H1 (cell line): ENCODE measurements around the gene MT4. TPM values are rescaled to one million over a fixed set of nuclear protein-coding genes. Genes with fewer than 3 reads are reported as not detected.
A peak's percentile ranks its signal among the peaks of the same experiment; 100 is the strongest.

ENCODE experiments used
- CTCF ChIA-PET: fragments of 300-600 bp; sonication (Branson Sonifier 250); formaldehyde crosslinking; loops from one replicate; lab custom pipeline; 2021; ENCODE audit not compliant: partially characterized antibody; lab: Charles Lee
- POLR2A ChIA-PET: fragments of 300-600 bp; sonication (Branson Sonifier 250); formaldehyde crosslinking; loops from one replicate; lab custom pipeline; 2021; ENCODE audit warnings: inconsistent platforms; ENCODE audit not compliant: partially characterized antibody; lab: Charles Lee
- DNase-seq, 2 experiments: peaks; one replicate each; pipeline versions ENCODE4 v3.0.0 to v3.0.0-alpha.2; 2010 to 2022; ENCODE audit warnings: low spot score in 2 of 2, low read depth in 1 of 2, mixed read lengths in 1 of 2
- FAIRE-seq: peaks from 2 replicates; lab custom pipeline; 2011; peaks lifted over from hg19 to GRCh38; lab: Jason Lieb, UNC
- H2AFZ ChIP-seq: 2 replicates; pipeline ENCODE4 v1.8.1; 2012; ENCODE audit warnings: low read length, inconsistent platforms
- H2AK5ac ChIP-seq: 2 replicates; pipeline ENCODE4 v1.6.1; 2013; ENCODE audit warnings: low read depth, low read length
- H2BK120ac ChIP-seq: replicated peaks from 2 replicates; pipeline ENCODE3; 2013; ENCODE audit warnings: low read depth, low read length, inconsistent platforms
- H2BK12ac ChIP-seq: 2 replicates; pipeline ENCODE4 v1.6.1; 2013; ENCODE audit warnings: low read depth, low read length
- H2BK15ac ChIP-seq: 2 replicates; pipeline ENCODE4 v1.6.1; 2013; ENCODE audit warnings: low read length
- H2BK20ac ChIP-seq: 2 replicates; pipeline ENCODE4 v1.6.1; 2013; ENCODE audit warnings: low read length
- H2BK5ac ChIP-seq: 2 replicates; pipeline ENCODE4 v1.6.1; 2013; ENCODE audit warnings: low read depth, low read length
- H3K14ac ChIP-seq: 2 replicates; pipeline ENCODE4 v1.6.1; 2013; ENCODE audit warnings: inconsistent platforms; ENCODE audit not compliant: insufficient read length
- H3K18ac ChIP-seq: 2 replicates; pipeline ENCODE4 v1.6.1; 2013; ENCODE audit warnings: low read length; ENCODE audit errors: extremely low read depth
- H3K23ac ChIP-seq: 2 replicates; pipeline ENCODE4 v1.6.1; 2013; ENCODE audit warnings: inconsistent platforms; ENCODE audit not compliant: insufficient read length
- H3K23me2 ChIP-seq: 2 replicates; pipeline ENCODE4 v1.6.1; 2013; ENCODE audit warnings: low read depth, low read length
- H3K27ac ChIP-seq: 2 replicates; pipeline ENCODE4 v1.6.1; 2011; ENCODE audit warnings: low read depth, low read length, inconsistent platforms
- H3K27me3 ChIP-seq, 4 experiments: replicated peaks in 1 of 4; 1 replicate in 1 of 4; 2 replicates in 3 of 4; pipeline versions ENCODE4 v1.6.1 to v1.8.1; 2011 to 2013; ENCODE audit warnings: low read length in 3 of 4, mild to moderate bottlenecking in 3 of 4, inconsistent platforms in 2 of 4, mixed read lengths in 2 of 4, moderate library complexity in 1 of 4; ENCODE audit not compliant: control insufficient read depth in 3 of 4, insufficient read depth in 3 of 4; ENCODE audit errors: extremely low read depth in 1 of 4
- H3K36me3 ChIP-seq, 4 experiments: 2 replicates each; pipeline versions ENCODE4 v1.6.1 to v1.8.1; 2011 to 2013; ENCODE audit warnings: mild to moderate bottlenecking in 4 of 4, low read length in 3 of 4, moderate library complexity in 2 of 4, control low read depth in 1 of 4, inconsistent platforms in 1 of 4; ENCODE audit not compliant: insufficient read depth in 4 of 4, control insufficient read depth in 2 of 4
- H3K4ac ChIP-seq: replicated peaks from 2 replicates; pipeline ENCODE3; 2013; ENCODE audit warnings: low read length, low read depth, mixed read lengths, inconsistent platforms; ENCODE audit not compliant: insufficient read length
- H3K4me1 ChIP-seq, 4 experiments: replicated peaks in 1 of 4; 1 replicate in 1 of 4; 2 replicates in 3 of 4; pipeline versions ENCODE4 v1.6.1 to v1.8.1; 2011 to 2013; ENCODE audit warnings: low read length in 3 of 4, inconsistent platforms in 2 of 4, mixed read lengths in 1 of 4; ENCODE audit not compliant: insufficient read depth in 4 of 4, control insufficient read depth in 3 of 4
- H3K4me2 ChIP-seq, 2 experiments: 2 replicates each; pipeline versions ENCODE4 v1.6.1 to v1.8.1; 2011 to 2013; ENCODE audit warnings: low read depth in 2 of 2, low read length in 2 of 2, control low read depth in 1 of 2, inconsistent platforms in 1 of 2, mild to moderate bottlenecking in 1 of 2; ENCODE audit not compliant: insufficient read depth in 1 of 2
- H3K4me3 ChIP-seq, 4 experiments: fragments of 200-600, 300-600 bp in 1 of 4; sonication (generic), shearing (Covaris generic), sonication (Bioruptor Twin) in 1 of 4; 2 replicates each; pipeline versions ENCODE4 v1.5.1 to v1.8.1; 2011 to 2016; ENCODE audit warnings: low read length in 4 of 4, low read depth in 3 of 4, control low read depth in 2 of 4, inconsistent platforms in 2 of 4, mild to moderate bottlenecking in 2 of 4, mixed read lengths in 1 of 4, moderate library complexity in 1 of 4; ENCODE audit not compliant: insufficient read depth in 2 of 4; ENCODE audit errors: extremely low read depth in 1 of 4
- H3K56ac ChIP-seq: replicated peaks from 2 replicates; pipeline ENCODE3; 2013; ENCODE audit warnings: low read depth, mild to moderate bottlenecking, mixed read lengths, low read length, inconsistent platforms; ENCODE audit not compliant: insufficient read length
- H3K79me1 ChIP-seq: 2 replicates; pipeline ENCODE4 v1.6.1; 2013; ENCODE audit warnings: low read depth, low read length, control low read depth
- H3K79me2 ChIP-seq, 2 experiments: 2 replicates each; pipeline versions ENCODE4 v1.6.1 to v1.8.1; 2012 to 2013; ENCODE audit warnings: low read length in 2 of 2, mild to moderate bottlenecking in 2 of 2, inconsistent platforms in 1 of 2; ENCODE audit not compliant: insufficient read depth in 2 of 2, control insufficient read depth in 1 of 2
- H3K9ac ChIP-seq, 4 experiments: replicated peaks in 1 of 4; 1 replicate in 1 of 4; 2 replicates in 3 of 4; pipeline versions ENCODE4 v1.6.1 to v1.8.1; 2011 to 2013; ENCODE audit warnings: low read depth in 3 of 4, low read length in 3 of 4, control low read depth in 2 of 4, mild to moderate bottlenecking in 2 of 4, moderate library complexity in 2 of 4, inconsistent platforms in 1 of 4; ENCODE audit errors: extremely low read depth in 1 of 4
- H3K9me3 ChIP-seq, 2 experiments: 2 replicates each; pipeline versions ENCODE4 v1.6.1 to v1.8.1; 2012 to 2013; ENCODE audit warnings: mild to moderate bottlenecking in 2 of 2, moderate library complexity in 2 of 2, control low read depth in 1 of 2, inconsistent platforms in 1 of 2, low read depth in 1 of 2, low read length in 1 of 2, mixed read lengths in 1 of 2; ENCODE audit not compliant: insufficient read depth in 2 of 2
- H4K20me1 ChIP-seq, 2 experiments: replicated peaks in 1 of 2; 2 replicates each; pipeline versions ENCODE3 to v1.8.1; 2011 to 2013; ENCODE audit warnings: inconsistent platforms in 2 of 2, low read length in 2 of 2, mild to moderate bottlenecking in 1 of 2; ENCODE audit not compliant: insufficient read depth in 2 of 2, control insufficient read depth in 1 of 2
- H4K5ac ChIP-seq: 2 replicates; pipeline ENCODE4 v1.6.1; 2013; ENCODE audit warnings: low read length, low read depth, mixed read lengths, inconsistent platforms; ENCODE audit not compliant: insufficient read length
- H4K8ac ChIP-seq: 2 replicates; pipeline ENCODE4 v1.8.0; 2013; ENCODE audit warnings: mild to moderate bottlenecking, moderate library complexity, low read length, inconsistent platforms; ENCODE audit not compliant: insufficient read depth; ENCODE audit errors: extremely low read depth
- H4K91ac ChIP-seq: replicated peaks from 2 replicates; pipeline ENCODE3; 2013; ENCODE audit warnings: low read length, mixed read lengths, inconsistent platforms; ENCODE audit not compliant: insufficient read length
- NANOG ChIP-seq: IDR thresholded peaks from 2 replicates; pipeline ENCODE4 v1.6.1; 2011; ENCODE audit warnings: low read length, low read depth, mild to moderate bottlenecking, inconsistent platforms; ENCODE audit not compliant: insufficient read depth, poor library complexity, severe bottlenecking
- POU5F1 ChIP-seq: IDR thresholded peaks from 2 replicates; pipeline ENCODE4 v1.6.1; 2011; ENCODE audit warnings: low read depth, mild to moderate bottlenecking, low read length, moderate library complexity
- RAD21 ChIP-seq, 2 experiments: IDR thresholded peaks in 1 of 2; conservative IDR thresholded peaks in 1 of 2; 2 replicates each; pipeline ENCODE4 v1.6.1; 2011; ENCODE audit warnings: low read depth in 2 of 2, low read length in 2 of 2, improper control_type of control experiment in 1 of 2, inconsistent platforms in 1 of 2, mild to moderate bottlenecking in 1 of 2, moderate library complexity in 1 of 2
- TBP ChIP-seq: IDR thresholded peaks from 2 replicates; pipeline ENCODE4 v1.6.1; 2011; ENCODE audit warnings: low read depth, low read length, improper control_type of control experiment
- WGBS, 2 experiments: shearing (Covaris generic) in 1 of 2; methylation state at CpG; one replicate each; pipeline versions ENCODE4 v1.1.6 to v1.1.7; 2013 to 2015; ENCODE audit warnings: low lambda C conversion rate in 2 of 2, mixed read lengths in 2 of 2, inconsistent platforms in 1 of 2, low coverage in 1 of 2, missing lambda C conversion rate in 1 of 2; ENCODE audit not compliant: insufficient replicate concordance in 2 of 2, insufficient coverage in 1 of 2, insufficient read length in 1 of 2; ENCODE audit errors: extremely low coverage in 1 of 2, missing lambda C conversion rate in 1 of 2; 5-methylcytosine and 5-hydroxymethylcytosine counted together
- polyA plus RNA-seq, 7 experiments: library from polyadenylated mRNA; depleted of rRNA in 3 of 7; stranded (reverse) in 5 of 7; unstranded in 2 of 7; fragments of >200 nt in 5 of 7; fragments of 200-250 nt in 2 of 7; gene quantifications; 1 replicate in 5 of 7; 2 replicates in 1 of 7; 4 replicates in 1 of 7; pipeline versions ENCODE4 v1.2.1 to v1.2.3, GENCODE V29; 2011 to 2013; ENCODE audit warnings: missing spikeins in 2 of 7, mixed read lengths in 2 of 7
- total RNA-seq: library from RNA; stranded (reverse); fragmentation: NEBNext Ultra II Directional; extraction: Animal tissue kit (Norgen Biotek cat#: 25700); gene quantifications from 2 replicates; pipeline ENCODE4 v1.2.1, GENCODE V29; 2021

The MT4 gene
- total and polyA plus RNA-seq, 2 of the 8 experiments (the other 6 are each of a cell fraction or from before 2014, with no cell fraction given) = not detected

DNA sequence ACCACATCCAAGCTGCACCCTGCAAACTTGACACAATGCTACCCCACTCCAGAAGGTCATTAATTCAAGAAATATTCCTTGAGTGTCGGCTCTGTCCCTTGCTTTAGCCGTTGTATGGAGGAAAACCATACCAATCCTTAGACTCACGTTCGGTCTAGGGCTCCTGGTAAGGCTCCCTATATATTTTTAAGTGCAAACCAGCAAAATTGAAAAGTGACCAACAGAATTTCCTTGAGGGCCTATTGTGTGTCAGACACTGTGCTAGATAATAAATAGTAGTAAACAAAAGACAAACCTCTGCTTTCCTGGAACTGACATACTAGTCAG is 44.7 kb upstream of the MT4 start:
- Histone ChIP-seq H3K4ac (no peak overlapping the region), H2AK5ac (no peak overlapping the region), H4K91ac (no peak overlapping the region), H3K36me3 (no peaks in the 10 kb centered on the region), H3K23ac (no peak overlapping the region), H3K79me2 (no peaks in the 10 kb centered on the region), H2BK12ac (no peak overlapping the region), H2BK5ac (0 out of 2 replicates have a peak overlapping the region, but pooled peaks have one; percentile 67), H2BK120ac (no peak overlapping the region), H2BK15ac (no peak overlapping the region), H3K18ac (peak overlapping the region; percentile 75; the same call in 1 of the 2 replicates), H3K9ac (peak overlapping the region in 1 of 4 experiments; percentile 8; a peak in 1 of 7 replicates), H3K4me1 (no peaks in the 10 kb centered on the region; a peak in 1 of 7 replicates), H3K9me3 (no peaks in the 10 kb centered on the region), H3K79me1 (no peaks in the 10 kb centered on the region), H3K14ac (no peak overlapping the region), H2AFZ (peak overlapping the region; percentile 100), H3K27ac (no peak overlapping the region), H3K4me3 (peak overlapping the region; percentile 64 to 94 (median 84); a peak in 7 of 8 replicates), H3K23me2 (peaks cover 5% of the 10 kb centered on the region; the same call in 1 of the 2 replicates), H4K8ac (peak overlapping the region; percentile 53; the same call in 1 of the 2 replicates), H3K27me3 (peaks cover 0 to 7% (median 1%) of the 10 kb centered on the region in 4 experiments; a peak in 4 of 7 replicates), H3K56ac (no peak overlapping the region), H4K20me1 (no peaks in the 10 kb centered on the region), H4K5ac (no peak overlapping the region), H2BK20ac (no peak overlapping the region), H3K4me2 (peak overlapping the region; percentile 83 to 89)
- no peak for DNase-seq
- TF ChIP-seq NANOG (no peak), POU5F1 (no peak), TBP (no peak), RAD21 (IDR thresholded peaks at IDR 0.05 in 1 of 2, conservative IDR thresholded peaks at IDR 0.05 in 1 of 2; ENCODE audit: low read depth in 2 of 2, low read length in 2 of 2) (no peak)
- POLR2A ChIA-PET = interaction anchor here (1.0 kb wide), 1 partner anchor 157 kb away, joined by 3 read pairs; no protein-coding TSS in a partner anchor
- CTCF ChIA-PET = interaction anchor here (0.9 to 1.2 kb wide), 2 partner anchors 9 to 12 kb away, joined by 5 to 6 read pairs; no protein-coding TSS in a partner anchor
- FAIRE-seq = no peak
- 50% methylated on average over 4 of the region's 4 CpGs; no CpG with 5 or more reads in 1 of the 2 experiments for WGBS, 2 experiments
